Stimulated activated CD8-positive, alpha-beta memory T cell treated with anti-CD3 and anti-CD28 coated beads, Interleukin-15, amount 100 ng/mL, for 48 hours (primary cell): ENCODE results near the gene PRR23A.
"Not testable (repeated sequence)": the region's sequence is repeated elsewhere in the genome, so short reads cannot be mapped to it uniquely, and the experiment has no call there.

Experiments used
- DNase-seq, 2 donors: peaks; one replicate each; pipeline ENCODE4 v3.0.0-alpha.2; 2020; ENCODE audit warnings: low read depth in 2 of 2

Gene PRR23A

GRCh38 chr3:139006051-139006716 is at the start of gene PRR23A:
Gene PRR23A, minus strand, starts transcription at chr3:139006268. Its CDS starts 0 bp downstream, at chr3:139006268.
- DNase-seq = no peak

GRCh38 chr3:139052802-139053600 is 46.9 kb upstream of the PRR23A start:
- no peak for DNase-seq

DNA sequence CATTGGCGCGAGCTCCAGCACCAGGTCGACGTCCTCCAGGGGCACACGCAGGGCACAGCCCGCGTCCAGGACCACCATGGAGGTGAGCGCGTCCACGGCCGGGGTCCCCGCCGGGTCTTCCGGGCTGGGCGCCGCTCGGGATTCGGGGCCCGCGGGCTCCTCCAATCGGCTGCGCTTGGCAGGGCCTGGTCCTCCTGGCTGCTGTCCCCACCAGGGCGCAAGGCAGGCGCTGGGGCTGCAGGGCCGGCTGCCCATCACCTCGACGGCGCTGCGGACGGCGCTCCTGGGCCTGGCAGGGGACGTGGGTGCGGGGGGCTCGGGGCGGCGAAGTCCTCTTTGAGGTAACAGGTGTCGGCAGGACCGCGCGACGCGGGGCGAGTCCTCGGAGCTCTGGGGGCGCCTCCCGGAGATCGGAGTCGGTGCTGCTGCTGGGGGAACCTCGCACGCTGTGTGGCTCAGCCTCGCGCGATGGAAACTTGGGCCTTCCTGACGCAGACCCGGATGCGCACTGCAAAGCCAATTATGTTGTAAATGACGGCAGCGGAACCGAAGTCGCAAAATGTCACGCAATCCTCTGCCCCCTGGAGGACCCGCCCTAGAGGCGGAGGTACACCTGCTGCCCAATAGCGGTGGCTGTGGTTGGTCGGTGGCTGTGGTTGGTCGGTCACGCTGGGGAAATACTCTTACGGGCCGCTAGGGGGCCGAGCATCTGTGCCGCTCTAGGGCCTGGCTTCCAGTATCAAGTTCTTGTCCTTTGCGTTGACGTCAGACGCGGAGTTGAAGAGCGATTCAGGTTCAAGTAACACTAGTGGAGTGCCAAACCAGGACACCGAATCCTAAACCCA is 38.5 kb upstream of the PRR23A start, which contains the start of gene PRR23C:
PRR23C (minus strand) TSS at position 527 of the 845 bp plus-strand sequence; CDS start at position 255, 272 bp downstream.
- DNase-seq = no peak

- no peak for DNase-seq
Measured at GRCh38 chr3:139043554-139044365, 37.7 kb upstream of the PRR23A start.

DNA sequence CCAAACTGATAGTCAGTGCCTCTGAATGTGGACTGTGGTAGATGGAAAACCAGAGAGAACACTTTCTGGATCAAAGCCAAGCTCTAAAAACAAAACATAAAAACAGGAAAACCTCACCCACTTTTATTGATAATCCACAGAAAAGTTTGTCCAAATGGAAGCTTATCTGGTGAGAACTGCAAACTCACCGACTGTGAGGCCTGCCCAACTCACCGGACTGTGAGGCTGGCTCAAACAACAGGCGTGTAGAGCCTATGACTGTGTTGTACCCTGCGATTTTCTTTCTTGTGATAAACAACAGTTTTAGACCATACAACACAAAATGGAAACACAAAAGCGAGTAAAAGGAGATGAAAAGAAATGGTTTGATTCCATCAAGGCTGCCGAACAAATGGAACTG is 31.4 kb upstream of the PRR23A start:
- no peak for DNase-seq

DNA sequence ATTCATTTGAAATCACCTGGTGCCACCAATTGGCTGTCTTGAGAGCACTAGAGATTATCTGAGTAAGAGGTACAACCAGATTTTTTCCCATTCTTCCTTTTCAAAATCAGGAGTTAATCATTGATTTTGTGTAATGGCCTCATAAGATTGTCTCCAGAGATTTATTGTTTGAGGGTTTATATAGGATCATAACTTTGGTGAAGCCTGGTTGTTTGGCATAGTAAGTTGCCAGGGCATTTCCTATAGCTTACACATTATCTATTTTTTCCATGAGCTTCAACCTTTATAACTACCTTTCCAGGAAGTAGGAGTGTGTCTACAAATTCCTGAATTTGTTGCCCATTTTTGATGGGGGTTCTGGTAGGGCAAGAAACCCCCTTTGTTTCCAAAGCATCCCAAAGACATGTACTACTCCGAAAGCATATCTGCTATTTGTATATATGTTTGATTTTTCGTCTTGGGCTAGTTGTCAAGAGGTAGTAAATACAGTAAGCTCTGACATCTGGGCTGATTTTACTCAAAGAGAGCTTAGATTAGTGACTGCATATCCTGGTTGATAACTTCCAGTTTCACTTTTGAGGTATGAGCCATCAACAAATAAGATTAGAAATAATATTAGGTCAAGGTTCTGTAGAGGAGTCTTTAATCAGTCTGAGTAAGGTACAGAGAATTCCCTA is 26.4 kb upstream of the PRR23A start:
- DNase-seq = no peak

DNA sequence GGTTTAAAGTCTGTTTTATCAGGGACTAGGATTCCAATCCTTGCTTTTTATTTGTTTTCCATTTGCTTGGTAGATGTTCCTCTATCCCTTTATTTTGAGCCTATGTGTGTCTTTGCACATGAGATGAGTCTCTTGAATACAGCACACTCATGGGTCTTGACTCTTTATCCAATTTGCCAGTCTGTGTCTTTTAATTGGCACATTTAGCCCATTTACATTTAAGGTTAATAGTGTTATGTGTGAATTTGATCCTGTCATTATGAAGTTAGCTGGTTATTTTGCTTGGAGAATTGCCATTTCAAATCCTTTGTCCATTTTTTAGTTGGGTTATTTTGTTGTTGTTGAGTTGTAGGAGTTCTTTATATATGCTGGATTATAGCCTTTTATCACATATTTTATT is 24.5 kb upstream of the PRR23A start:
- DNase-seq = not testable (repeated sequence)

DNA sequence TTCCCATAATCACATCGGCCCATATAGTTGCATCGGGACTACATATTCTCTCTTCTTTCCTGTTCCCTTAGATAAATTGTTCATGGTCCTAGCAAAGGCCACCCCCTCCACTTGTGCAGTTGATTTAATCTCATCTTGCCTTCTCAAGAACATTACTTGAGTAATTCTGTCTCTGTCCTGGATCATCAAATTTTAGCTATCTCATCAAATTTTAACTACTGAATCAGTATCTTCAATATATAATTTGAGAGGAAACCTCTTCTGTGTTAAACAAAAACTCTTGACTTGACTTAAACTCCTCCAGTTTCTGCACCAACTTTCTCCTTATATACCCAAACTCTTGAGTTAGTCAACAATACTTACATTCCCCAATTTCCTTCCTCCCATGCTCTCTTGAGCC is 18.9 kb upstream of the PRR23A start:
- no peak for DNase-seq

GRCh38 chr3:139020868-139021234 is 14.8 kb upstream of the PRR23A start, which contains the start of gene PRR23B:
Gene PRR23B, minus strand, starts transcription at chr3:139020926. Its CDS starts 265 bp downstream, at chr3:139020661.
- DNase-seq = no peak

GRCh38 chr3:139020036-139020867 is 14.2 kb upstream of the PRR23A start:
- no peak for DNase-seq

DNA sequence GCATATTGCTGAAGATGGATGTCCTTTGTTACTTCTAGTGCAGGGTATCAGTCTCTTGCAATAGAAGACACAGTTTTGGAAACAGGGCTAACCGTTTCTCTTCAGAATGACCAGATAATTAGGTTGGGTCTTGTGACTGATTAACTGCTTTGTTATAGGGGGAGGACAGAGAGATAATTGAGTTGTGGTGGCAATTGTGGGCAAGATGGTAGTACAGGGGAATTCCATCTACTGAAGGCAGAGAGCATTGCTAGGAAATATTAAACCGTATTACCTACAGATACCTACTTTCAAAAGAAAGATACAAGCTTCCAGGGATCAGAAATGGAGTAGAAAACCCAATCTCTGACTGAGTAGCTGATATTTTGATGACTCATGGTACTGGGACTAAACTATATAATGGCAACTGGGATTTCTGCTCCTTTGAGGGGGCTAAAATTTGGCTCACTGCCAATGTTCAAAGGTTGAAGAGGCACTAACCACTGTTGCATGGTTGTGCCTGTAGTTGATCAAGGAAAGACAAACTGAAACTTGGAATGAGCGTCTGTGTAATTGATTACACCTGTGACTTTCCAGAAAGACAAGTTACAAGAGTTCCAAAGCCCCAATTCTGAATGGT is 10.5 kb upstream of the PRR23A start:
- DNase-seq = no peak

DNA sequence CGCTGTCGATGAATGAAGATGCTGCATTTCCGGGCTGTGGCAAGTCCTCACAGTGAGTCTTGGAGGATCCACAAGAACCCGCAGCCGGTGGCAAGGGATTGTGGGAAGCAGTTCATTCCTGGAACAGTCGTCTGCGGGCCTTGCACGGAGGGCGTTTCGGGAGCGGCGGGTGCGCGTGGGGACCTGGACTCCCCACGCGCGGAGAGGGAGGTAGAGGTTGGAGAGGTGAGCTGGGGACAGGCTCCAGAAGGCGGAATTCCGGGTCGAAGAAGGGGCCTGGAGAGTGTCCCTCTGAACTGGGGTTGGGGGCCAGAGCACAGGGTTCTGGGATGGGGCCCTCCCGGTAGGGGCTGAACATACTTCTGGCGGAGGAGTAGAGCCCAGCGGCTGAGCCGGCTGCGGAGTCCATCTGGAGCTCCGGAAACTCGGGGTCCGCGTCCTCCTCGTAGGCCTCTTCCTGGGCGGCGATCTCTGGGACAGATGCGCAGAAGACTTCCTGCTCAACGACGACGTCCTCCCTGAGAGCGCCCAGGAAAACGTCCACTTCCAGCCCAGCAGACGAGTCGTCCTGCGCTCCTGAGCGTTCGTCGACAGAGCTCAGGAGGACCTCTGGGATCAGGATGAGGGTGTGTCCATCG is 593 bp downstream of the PRR23A start:
- no peak for DNase-seq

- DNase-seq = no peak
Measured at GRCh38 chr3:138995706-138996105, 10.4 kb downstream of the PRR23A start.

GRCh38 chr3:138987181-138987580 is 18.9 kb downstream of the PRR23A start:
- DNase-seq = no peak

GRCh38 chr3:138985932-138986331 is 20.1 kb downstream of the PRR23A start:
- DNase-seq = no peak

GRCh38 chr3:138984816-138985215 is 21.3 kb downstream of the PRR23A start:
- DNase-seq = no peak

GRCh38 chr3:138976047-138976446 is 30.0 kb downstream of the PRR23A start:
- DNase-seq = no peak

- DNase-seq = no peak
Measured at GRCh38 chr3:138975351-138975750, 30.7 kb downstream of the PRR23A start.

- no peak for DNase-seq
Measured at GRCh38 chr3:138974462-138974861, 31.6 kb downstream of the PRR23A start.
